HG02798 (cell line): ENCODE results near the gene TMEM273.

Experiments used
- ATAC-seq: cut with Tn5 transposase; IDR thresholded peaks from one replicate; pipeline ENCODE4 v1.9.1; 2021; ENCODE audit warnings: mild to moderate bottlenecking; ENCODE audit not compliant: unreplicated experiment, poor library complexity

Gene TMEM273

DNA sequence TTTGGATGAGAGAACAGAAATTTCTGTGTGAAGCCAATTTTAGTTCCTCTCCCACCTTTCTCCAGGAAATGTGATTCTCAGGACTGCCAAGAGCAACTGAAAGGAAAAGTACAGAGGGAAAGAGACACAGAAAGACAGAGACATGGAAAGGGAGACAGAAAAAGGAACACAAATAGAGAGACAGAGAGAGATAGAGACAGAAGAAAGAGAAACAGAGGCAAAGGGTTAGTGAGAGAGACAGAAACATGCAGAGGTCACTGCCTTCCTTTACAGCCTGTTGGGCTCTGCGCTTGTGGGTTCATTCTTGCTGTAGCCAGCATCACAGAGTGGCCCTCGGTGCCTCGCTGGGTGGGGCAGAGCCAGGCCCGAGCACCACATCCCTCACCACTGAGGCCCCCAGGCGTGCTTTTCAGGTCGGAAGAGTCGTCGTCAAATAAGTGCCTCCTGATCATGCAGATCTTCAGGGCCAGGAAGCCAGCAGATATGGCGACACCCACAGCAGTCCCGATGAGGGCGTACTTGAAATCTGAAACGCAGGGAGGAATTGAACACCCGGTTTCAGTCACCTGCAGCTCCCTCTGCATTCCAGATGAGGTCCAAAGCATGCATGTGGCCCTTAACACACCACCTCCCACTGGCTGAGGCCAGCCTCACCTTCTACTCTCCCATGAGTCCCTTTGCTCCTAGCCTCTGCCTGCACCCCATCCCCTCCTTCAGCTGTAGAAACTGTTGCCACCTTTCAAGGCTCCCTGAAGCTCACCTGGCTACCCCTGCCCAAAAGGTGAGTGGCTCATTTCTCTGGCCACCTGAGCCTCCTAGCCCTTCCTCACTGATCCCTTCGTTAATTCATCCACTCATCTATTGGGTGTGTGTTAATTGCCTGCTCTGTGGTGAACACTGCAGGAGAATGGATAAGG lies 21.4 kb downstream of the TMEM273 start:
- ATAC-seq: no peak

DNA sequence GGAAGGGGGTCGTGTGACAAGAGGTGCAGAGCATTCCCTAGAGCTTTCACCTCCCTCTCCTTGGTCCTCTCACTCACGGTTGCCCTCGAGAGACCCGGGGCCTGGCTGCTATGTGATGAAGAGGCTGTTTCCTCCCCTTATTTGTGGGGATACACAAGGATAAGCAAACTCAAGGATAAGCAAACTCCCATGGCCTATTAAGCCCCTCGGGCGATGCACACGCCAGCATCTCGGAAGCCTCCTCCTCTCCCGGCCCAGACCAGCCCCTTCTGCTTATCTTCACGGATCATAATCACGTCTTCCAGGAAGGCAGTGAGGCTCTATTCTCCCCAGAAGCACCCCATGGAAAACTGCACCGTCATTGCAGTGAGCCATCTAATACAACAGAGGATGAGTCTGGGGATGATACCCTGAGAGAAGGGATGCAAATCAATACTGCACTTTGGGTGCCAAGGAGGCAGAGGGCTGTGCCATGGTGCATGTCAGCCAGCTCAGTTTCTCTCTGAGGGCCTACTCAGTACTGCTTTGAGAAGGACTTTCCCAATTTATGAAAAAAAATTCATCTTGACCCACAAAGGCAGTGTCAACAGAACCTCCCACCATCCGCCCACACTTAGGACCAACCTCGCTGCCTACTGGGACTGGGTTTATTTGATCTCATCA lies 22.2 kb downstream of the TMEM273 start:
- no peak for ATAC-seq

DNA sequence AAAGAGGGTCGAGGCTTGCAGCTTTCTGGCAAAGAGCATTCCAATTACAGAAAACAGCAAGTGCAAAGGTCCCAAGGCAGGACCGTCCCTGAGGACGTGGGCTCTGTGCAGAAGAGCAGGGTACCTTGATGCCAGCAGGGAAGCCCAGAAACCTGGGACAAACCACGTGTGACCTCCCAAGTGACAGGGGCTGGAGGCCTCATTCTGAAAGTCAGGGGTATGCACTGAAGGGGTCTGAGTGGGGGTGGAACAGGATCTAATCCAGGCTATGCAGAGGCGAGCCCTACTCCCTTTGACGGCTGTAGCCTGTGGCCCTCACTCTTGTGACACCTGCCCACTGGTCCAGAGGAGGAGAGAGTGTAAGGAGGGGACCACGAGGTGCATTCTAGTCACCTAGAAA lies 22.9 kb downstream of the TMEM273 start:
- no peak for ATAC-seq

DNA sequence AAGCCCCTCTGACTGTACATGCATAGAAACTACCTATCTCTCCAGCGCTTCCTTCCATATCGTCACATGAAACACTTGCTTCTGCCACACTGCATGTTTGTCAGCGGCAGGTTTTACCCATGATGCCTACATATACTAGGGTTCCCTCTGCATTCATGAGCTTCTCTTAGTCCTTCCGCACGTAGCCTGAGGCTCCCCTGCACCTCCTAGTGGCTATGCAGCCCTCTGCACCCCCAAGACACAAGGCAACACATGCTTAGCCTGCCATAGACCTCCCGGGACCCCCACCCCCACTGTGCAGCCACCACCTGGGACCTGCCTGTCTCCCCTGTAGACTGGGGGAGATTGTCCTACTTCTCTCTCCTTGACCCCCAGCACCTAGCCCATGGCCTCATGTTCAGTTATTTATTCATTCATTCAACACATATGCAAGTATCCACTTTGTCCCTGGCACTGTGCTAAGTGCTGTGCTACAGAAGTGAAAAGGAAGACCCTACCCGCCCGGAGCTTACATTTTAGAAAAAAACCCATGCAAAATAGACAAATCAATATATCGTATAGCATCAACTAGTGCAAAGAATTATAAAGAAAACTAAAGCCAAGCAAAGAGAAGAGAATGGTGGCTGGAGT lies 23.5 kb downstream of the TMEM273 start:
- ATAC-seq: peak; percentile 84

DNA sequence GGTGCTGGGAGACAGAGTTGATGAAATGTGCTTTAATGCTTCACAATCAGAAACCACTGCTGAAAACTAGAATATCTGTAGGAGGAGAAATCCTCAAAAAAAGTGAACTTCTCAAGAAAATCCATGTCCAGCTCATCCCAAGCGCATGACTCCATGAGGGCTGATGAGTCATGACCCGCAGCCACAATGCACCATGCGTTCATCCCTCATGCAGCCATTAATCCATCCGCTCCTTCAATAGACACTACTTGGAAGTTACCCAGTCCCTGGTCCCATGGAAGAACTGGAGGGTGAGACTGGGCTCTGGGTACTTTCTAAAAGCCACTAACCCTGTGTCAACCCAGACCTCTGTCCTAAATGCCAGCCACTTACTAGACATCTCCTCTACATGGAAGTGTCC lies 24.4 kb downstream of the TMEM273 start:
- ATAC-seq: no peak

DNA sequence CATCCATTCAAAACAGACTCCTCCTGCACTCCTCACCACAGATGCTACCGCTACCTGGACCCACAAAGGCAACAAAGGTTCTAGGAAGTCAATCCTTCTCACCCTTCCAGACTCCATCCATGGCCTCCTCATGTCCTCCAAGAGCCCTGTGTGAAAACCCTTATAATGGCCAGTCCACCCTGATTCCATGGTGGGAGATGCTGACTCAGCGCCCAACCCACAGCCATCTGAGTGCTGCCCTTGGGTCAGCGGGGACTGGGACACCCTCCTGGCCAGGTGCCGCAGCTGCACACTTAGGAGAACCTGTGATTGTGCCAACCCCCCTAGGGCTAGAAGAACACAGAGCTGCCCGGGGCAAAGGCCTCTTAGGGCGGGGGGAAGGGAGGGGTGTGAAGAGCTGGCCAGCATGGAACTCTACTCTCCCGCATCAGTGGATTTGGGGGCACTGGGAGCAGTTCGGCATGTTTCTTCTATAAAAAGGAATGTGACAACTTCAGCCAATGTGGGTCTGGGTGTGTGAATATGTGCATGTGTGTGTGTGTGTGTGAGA lies 25.4 kb downstream of the TMEM273 start:
- ATAC-seq: no peak

DNA sequence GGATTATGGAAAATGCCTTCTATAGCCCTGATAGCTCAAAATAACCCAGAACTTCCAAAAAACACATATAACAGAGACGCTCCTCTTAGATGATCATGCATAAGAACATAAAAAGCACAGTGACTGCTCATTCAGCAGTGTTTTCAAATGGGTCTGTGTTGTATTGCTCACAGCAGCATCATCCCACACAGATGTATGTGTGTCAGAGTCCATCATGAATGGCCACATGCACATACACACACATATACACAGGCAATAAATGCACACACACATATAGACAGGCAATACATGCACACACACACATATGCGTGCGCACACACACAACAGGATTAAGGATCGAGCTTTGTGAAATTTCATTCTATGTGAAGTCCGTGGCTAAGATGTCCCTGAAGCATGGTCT lies 26.1 kb downstream of the TMEM273 start:
- no peak for ATAC-seq

DNA sequence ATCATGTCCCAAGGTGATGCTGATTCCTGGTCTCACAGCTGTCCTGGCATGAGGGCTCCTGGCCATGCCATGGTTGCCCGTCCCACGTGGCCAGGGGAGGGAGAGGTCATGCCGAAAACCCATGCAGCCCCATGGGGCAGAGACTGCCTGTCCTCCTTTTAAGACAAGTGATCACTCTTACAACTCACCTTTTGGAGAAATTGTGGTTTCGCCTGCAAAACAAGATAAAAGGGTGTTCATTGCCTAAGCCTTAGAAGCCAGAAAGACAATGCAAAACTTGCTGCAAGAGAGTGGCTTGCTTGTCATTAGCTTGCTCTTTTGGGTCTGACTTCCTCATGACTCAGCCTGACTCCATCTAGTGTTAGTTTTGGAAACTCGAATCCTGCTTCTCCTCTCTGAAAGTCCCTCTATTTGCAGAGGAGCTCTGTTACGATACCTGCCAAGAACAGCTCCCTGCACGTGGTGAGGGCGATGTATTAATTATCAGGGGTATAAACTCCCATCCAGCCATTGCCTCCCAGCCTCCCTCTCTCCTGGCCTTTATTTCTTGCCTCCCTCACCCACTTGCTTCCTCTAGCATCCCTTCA lies 26.7 kb downstream of the TMEM273 start:
- no peak for ATAC-seq

DNA sequence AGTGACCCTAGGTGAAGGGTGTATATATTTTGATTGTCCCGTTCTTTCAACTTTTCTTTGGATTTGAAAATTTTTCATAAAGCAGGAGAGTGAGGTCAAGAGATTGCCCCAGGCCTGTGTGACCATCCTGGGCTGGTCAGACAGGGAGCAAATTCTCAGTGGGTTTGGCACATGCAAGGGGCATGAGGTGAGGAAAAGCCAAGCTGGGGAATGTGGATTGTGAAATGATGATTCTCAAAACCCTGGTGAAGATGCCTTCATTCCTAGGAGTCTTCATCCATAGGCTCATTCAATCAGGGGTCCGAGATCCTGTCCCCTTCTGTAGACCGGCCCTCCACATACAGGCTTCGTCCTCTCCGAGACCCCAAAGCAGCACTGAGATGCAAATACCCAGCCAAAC lies 27.4 kb downstream of the TMEM273 start:
- ATAC-seq: no peak

DNA sequence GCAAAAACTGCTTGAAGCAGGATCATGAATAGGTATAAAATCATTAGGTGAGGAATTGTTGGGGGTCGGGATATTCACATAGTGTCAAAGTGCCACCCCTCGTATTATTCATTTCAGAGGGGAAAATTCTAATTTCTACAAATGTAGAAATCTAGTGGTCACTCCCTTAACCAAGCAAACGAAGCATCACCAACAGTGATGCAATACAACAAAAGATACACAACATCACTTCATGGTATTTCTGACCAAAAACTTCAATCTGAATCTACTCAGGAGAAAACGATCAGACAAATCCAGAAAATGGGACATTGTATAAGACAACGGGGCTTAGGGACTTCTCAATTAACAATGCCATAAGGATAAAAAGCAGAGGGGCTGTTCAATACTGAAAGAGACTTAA lies 28.1 kb downstream of the TMEM273 start:
- no peak for ATAC-seq

DNA sequence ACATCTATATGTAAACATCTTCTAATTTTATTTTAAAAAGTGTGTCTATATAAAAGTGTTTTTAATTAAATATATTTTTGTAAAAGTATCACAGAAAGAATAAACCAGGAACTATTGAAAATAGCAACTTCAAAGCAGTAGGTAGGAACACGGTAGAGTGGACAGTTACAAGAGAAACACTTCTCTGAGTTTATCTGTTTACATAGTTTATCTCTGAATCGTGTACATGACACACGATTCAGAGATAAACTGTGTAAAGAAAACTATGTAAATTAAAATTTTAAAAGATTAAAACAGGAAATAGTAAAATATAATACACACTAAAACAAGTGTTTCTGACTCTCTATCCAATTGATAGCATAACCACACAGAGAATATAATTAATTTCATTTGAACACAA lies 29.3 kb downstream of the TMEM273 start:
- no peak for ATAC-seq

DNA sequence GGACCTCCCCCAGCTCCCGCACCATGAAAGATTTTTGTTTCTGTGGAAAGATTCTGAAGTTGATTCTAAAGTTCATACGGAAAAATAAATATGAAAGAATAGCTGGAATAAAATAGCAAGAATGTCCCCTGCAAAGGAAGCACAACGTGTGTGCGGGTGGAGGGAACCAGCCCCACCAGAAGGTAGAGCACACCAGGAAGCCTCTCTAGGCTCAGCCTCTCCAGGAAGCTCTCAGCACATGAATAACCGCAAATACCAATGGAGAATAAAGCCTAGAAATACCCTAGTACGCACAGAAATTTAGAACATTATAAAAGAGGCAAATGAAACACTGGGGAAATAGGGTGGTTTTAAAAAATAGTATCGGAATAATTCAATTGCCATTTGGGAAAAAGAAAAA lies 29.8 kb downstream of the TMEM273 start:
- ATAC-seq: no peak

DNA sequence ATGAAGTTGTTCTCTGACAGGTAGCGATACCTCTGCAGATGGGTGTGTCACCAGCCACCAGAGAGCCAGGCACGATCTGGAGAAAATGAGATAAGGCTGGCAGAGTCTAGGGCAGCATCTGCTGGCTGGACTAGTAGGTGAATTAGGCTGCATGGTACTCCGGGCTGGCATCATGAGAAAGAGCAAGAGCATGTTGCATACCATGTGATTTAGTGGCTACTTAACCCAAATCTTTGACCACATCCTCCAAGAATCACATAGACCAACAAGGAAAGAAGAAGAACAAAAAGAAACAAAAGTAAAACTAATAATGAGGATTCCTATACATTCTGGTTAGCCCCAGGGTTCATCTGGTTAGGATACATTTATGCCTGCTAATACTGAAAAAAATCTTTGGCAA lies 31.0 kb downstream of the TMEM273 start:
- no peak for ATAC-seq

DNA sequence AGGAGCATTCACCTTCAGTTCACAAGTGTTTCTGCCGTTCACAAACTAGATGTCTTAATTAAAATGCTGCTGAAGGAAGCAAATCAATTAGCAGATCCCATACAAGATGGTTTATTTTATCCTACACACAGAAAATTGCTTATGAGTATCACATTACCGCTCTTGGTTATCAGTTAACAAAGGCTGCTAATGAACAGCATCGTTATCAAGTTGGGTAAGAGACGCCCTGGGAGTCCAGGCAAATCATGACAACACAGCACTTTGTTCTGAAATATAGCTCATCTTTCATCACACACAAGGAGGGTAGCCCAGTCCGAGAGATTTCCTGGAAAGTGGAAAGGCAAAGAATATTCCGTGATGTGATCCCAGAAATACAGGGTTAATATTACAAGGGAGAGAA lies 33.5 kb downstream of the TMEM273 start:
- ATAC-seq: no peak

DNA sequence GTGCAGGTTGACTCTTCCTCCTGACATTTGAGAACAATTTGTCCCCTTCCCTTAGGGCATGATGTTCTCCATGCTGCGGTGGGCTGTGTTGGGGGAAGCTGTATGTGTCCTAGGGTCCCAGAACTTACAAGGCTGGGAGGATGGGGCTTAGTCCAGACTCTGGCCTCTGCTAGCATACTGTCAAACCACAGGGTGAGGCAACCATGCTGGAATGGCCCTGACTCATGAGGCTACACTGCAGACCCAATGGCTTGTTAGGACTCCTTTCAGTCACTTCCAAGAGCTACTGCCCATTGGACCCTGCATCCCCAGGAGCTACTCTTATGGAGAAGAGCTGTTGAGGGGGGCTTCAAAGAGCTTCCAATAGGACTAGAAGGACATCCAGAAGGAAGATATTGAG lies 34.2 kb downstream of the TMEM273 start:
- ATAC-seq: no peak

DNA sequence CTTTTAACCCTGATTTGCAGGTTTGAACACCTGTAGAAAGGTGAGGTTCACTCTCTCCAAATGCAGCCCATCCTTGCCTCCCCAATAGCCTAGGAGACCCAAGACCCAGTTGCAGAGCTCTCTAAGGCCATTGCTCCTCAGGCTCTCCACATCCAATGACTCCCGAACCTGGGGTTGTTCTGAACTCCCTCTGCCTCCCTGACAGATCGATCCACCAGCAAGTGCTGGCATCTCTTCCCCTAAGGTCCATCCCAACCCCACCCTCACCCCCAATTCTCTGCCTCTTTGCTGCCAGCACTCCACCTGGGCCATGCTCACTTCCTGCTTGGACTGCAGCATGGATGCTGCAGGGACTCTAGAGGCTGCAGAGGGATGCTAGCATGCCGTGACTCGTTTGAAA lies 35.1 kb downstream of the TMEM273 start:
- ATAC-seq: no peak

DNA sequence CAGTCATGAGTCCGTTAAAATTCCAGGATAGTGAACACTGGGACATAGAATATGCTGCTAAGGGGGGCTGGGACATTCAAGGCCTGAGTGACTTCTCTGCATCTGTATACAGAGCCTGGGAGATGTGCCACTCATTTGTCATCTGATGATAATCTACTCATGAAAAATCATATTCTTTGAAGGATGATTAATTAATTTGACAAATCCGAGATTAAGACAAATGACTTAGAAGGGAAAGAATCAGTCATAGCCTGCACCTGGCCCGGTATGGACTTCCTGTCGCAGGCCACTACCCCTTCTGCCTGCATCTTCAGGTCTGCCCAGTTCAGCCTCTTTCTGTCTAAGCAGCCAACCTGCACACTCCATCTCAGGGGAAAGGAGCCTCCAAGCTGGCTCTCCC lies 35.5 kb downstream of the TMEM273 start:
- ATAC-seq: no peak

DNA sequence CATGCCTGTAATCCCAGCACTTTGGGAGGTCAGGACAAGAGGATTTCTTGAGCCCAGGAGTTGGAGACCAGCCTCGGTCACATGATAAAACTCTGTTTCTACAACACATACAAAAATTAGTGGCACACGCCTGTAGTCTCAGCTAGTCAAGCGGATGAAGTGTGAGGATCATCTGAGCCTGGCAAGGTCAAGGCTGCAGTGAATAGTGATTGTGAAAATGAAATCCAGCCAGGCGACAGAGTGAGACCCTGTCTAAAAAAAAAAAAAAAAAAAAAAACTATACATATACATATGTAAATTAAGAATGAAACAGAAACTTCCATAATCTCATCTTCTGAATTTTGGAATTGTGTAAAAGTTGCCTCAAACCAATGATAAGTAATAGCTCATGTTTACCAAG lies 36.2 kb downstream of the TMEM273 start:
- ATAC-seq: no peak

DNA sequence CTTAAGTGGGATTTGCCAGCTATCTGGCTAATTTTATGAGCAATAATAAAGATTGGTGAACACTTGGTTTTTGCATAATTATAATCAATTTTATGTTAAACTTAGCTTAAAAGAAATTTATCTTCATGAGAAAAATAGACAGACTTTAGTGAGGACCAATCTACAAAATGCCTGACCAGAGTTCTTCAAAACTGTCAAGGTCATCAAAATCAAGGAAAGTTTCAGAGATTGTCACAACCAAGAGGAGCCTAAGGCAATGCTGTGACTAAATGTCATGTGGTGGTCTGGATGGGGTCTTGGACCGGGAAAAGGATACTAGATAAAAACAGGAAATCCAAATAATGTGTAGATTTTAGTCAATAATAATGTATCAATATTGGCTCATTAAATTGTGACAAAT lies 36.7 kb downstream of the TMEM273 start:
- no peak for ATAC-seq

DNA sequence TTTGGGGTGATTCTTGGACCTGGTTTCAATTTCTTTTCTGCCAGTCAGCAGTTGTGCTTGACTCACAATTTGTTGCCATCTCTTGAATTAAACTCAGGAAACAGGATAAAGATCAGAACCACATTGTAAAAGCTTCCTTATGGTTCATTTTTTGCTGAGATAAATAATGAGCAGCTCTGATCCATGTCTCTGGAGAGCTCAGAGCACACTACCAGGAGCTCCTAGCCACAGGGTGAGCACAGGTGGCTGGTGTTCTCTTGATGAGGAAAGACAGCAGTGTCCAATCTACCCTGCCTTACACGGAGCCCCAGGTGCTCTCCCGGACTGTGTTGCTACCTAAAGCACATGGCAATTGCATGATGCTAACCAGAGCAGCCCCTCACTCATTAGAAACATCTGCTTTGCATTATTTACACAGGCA lies 37.2 kb downstream of the TMEM273 start:
- ATAC-seq: no peak

DNA sequence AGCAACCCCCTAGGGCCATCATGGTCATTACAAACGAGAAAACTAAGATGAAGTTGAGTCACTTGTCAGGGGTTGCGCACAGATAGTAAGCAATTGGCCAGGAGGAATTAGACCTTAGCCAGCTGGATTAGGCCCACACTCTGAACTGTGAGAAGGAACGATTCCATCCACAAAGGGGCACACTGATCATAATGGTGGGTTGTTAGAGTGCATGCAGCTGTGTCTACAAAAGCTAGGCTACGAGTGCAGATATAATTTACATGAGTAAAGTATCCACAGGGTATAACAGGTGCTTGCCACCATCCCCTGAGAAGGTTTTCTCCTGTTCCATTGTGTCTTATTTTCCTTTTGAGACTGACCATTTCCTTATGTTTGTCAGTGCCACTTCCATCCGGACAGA lies 37.8 kb downstream of the TMEM273 start:
- ATAC-seq: no peak
